ENCODE results near the gene LCN6.
A peak's percentile ranks its signal among the peaks of the same experiment; 100 is the strongest.

The LCN6 gene

DNA sequence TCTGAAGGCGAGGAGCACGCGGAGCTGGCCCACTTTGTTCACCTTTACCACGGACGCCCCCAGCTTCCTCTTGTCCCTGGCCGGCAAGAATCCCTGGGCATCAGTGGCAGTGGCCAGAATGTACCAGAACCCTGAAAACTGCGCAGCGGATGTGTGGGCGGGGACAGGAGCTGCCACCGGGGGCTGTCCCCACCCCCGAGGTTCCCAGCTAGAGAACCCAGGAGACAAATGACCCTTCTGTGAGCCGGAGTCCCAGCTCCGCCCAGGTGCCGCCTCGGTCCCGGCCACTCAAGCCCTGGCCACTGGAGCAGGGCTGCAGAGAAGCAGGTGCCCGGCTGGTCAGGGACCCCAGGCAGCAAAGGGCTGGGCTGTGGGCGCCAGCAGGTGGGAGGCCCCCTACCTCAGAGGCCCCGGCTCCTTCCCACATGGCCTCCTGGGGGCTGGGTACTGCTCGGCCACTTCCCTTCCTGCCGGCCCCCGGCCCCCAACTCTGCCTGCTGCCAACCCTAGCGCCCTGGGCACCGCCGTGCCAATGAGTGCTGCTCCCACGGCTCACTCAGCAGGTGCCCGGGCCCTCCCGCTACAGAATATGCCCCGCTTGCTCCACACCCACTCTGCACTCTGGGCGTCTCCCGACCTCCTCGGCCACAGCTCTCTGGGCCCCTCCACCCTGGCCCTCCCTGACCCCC, 6.3 kb downstream of the LCN6 start:
- DNase-seq, result no peak

DNA sequence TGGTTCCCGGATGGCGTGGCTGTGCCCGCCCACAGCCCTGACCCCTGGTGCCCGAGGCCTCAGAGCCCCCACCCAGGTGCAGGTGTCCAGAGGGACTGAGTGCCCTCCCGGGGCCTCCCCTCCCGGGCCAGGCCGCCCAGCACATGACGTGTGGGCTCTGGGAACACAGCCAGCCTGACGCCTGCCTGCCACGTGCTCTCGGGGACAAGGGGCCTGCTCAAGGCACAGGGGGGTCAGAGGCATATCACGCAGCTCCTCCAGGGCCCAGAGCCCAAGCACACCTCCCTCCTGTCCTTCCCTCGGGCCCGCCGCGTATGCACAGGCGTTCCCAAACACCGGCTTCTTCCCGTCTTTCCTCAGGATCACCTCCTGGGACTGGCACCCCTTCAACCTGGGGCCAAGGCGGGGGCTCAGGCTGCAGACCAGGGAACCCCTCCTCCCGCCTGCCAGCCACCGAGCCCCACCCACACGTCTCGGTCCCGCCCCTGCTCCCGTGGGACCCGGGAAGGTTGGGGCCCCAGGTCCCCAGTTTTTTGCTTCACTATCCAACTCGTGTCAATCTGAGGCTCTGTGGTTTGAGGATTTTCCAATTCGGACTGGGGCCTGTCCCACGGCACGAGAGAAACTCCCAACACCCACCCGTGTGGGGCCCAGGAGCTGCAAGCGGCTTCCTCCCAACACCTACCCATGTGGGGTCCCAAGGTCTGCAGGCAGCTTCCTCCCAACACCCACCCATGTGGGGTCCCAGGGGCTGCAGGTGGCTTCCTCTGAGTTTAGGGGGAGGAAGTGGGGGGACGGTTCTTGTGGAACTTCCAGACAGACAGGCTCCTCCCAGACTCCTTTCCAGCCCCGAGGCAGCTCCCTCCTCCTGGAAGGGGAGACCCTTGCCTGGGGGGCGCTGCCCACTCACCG, 7.1 kb downstream of the LCN6 start:
- no peak for DNase-seq

DNA sequence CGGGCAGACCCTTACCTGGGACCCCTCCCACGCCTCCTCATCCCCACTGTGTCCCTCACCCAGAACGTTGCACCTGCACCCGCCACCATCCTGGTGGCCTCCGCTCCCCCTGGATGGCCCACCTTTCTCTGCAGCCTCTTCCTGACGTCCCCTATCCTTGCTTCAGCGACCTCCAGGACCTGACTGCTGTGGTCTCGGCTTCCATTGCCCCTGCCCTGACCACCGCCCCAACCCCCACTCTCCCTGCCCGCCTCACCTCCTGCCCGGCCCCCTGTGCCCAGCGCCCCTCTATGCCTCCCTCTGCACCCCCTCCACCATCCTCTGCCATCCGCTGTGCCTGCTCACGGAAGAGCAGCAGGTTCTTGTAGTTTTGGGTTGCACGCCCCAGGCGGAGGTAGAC, 7.8 kb downstream of the LCN6 start:
- no peak for DNase-seq

DNA sequence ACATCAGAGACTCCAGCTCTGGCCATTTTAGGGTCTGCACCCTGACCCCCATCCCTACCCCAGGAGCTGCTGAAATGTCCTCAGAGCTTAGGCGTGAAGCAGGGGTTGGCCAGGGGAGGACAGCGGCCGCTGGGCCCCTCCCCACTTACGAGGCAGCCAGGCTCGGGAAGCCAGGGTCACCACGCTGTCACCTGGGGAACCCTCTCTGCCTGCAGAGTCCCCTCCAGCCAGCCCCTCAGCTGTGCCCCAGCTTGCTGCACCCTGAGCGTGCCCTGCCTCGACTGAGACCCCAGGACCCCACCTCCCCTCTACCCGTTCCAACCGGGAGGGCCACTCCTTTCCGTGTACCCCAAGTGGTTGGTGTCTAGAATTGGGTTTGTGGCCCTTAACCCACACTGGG, 8.3 kb downstream of the LCN6 start:
- no peak for DNase-seq

DNA sequence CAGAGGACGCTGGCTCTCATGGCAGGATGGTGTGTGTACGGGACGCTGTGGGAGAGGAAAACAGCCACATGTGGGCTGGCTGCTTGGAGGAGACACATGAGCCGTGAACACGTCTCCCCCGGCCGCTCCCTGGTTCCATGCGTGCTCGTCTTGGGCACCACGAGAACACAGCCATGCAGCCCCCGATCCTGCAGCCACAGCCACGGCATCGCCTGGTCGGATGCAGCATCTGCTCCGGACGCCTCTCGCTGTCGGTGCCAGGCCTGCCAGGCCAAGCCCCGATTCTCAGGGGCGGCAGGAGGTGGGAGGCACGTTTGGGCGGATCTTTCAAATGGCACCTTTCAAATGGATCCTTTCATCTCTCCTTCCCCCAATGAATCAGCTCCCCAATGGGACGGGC, 8.8 kb downstream of the LCN6 start:
- no peak for DNase-seq

GRCh38 chr9:136738960-136739359, 9.4 kb downstream of the LCN6 start:
- DNase-seq, result no peak

GRCh38 chr9:136735812-136736480, 12.4 kb downstream of the LCN6 start:
- no peak for DNase-seq

GRCh38 chr9:136734837-136735496, 13.4 kb downstream of the LCN6 start:
- no peak for DNase-seq

- no peak for DNase-seq
These were observed 14.7 kb downstream of the LCN6 start for GRCh38 chr9:136733611-136734010.

- no peak for DNase-seq
These were observed 15.7 kb downstream of the LCN6 start for GRCh38 chr9:136732444-136733178.

DNA sequence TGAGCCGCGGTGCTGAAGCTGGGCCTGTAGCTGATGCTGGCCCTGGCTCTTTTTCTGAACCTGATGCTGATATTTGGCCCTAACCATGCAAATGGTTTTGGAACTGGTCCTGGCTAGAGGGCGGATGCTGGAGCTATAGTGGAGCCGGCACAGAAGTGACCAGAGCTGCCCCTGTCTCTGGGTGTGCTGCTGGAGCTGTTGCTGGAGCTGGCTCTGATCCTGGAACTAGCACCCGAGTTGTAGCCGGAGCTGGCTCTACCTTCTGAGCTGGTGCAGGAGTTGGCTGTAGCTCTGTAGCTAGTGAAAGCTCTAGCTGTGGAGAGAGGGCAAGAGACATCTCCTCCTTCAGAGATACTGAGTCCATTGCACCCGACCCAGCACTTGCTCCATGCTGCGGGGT, 18.4 kb downstream of the LCN6 start:
- no peak for DNase-seq

DNA sequence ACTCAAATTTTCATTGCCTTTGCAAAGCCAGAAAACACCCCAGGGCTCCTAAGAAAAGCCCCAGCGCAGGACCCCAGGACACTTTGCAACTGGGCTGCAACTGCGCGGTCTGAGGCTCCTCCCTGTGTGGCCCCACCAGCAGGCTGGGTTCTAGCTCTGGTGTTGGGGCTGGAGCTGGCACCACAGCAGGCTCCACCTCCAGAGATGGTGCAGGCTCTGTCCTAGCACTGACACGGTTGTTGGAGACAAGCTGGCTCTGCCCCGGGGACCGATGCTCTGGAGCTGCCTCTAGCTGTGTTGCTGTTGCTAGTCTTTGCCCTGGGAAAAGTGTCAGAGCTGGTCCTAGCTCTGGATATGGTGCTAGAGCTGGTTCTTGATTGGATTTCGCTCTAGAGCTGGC, 19.2 kb downstream of the LCN6 start:
- no peak for DNase-seq

DNA sequence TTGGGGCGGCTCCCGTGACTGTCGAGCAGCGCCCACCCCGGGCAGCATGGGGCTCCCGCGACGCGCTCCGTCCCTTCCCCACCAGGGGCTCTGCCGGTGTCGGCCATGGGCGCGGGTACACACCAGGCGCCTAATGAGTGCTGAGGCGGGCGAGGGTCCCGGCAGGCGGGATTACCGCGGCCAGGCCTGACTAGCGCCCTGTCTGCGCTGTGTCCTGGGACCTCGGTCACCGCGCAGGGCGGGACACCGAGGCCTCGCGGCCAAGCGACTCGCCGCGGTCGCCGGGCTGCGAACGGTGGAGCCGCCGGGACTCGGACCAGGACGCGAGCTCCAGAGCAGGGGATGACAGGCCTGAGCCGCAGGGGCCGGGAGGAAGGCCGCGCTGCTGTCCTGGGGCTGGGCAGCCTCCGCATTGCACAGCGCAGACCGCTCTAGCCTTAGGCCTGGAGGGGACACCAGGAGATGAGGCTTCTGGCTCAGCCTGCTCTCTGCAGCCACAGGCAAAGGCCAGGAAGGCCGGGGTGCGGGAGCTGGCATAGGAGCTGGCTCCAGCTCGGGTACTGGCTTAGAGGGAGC, 19.7 kb downstream of the LCN6 start:
- no peak for DNase-seq

GRCh38 chr9:136728080-136728547, 20.2 kb downstream of the LCN6 start:
- DNase-seq, result peak; percentile 86

- DNase-seq, result peak; percentile 38
These were observed 21.6 kb downstream of the LCN6 start for GRCh38 chr9:136726631-136727191.

- no peak for DNase-seq
These were observed 22.2 kb downstream of the LCN6 start for GRCh38 chr9:136726118-136726517.

DNA sequence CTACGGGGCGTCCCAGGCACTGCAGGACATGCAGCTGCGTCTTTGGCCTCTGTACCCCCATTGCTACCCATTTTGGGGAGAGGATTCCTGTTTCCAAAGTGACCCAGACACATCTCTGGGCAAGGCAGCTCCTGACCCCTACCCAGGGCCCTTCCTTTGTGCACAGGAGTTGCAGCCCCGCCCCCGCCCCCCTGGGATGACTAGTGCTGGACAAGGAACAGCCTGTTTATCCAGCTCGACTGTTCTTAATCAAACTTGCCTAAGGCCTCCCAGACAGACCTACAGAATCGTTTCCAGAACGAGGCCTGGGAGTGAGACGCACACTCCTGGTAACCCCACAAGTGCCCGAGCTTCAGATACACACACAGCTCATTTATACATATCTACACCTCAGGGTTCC, 22.7 kb downstream of the LCN6 start:
- DNase-seq, result no peak

DNA sequence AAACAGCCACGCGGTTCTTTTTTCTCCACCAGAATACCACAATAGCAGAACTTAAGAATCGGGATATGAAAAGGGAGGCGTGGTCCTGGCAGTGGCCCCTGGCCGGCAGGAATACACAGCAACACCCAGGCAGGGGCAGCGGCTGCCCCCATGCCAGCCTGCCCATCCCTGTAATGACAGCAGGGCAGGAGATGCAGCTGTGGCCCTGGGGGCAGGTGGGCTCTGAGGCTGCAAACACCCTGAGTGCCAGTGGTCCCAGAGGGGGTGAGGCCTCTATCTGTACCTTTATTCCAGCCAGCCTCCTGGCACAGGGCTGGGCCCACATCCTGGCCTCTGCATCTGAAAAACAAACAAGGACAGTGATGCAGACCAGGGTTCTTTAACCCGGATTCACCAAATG, 23.6 kb downstream of the LCN6 start:
- DNase-seq, result no peak

DNA sequence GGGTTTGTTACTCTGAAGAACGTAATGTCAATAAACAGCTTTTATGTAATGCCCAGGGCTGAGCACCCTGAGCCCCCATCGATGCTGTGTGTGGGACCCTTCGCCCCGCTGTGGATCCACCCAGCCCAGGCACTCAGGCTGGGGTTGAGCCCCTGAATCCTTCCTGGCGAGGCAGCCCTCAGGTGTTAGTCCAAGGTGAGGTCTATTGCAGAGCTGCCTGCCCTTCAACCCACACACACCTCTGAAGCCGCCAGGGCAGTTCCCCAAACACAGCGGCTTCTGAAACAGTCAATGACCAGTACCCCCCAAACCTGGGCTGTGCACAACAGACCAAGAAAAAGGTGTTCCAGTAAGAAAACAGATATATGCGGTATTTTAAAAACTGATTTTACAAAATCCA, 24.3 kb downstream of the LCN6 start:
- no peak for DNase-seq

DNA sequence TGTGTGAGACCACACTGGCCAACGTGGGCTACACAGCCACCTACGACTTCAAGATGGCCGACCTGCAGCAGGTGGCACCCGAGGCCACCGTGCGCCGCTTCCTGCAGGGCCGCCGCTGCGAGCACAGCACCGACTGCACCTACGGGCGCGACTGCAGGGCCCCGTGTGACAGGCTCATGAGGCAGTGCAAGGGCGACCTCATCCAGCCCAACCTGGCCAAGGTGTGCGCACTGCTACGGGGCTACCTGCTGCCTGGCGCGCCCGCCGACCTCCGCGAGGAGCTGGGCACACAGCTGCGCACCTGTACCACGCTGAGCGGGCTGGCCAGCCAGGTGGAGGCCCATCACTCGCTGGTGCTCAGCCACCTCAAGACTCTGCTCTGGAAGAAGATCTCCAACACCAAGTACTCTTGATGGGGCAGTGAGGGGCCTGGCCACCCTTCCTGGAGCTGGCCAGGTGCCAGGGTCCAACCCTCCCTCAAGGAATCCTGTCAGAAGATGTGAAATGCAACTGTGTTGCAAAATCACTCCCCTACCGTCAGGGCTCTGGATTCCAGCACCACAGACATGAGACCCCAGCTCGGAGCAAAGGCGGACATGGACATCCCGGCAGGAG, 24.9 kb downstream of the LCN6 start:
- DNase-seq, result no peak

DNA sequence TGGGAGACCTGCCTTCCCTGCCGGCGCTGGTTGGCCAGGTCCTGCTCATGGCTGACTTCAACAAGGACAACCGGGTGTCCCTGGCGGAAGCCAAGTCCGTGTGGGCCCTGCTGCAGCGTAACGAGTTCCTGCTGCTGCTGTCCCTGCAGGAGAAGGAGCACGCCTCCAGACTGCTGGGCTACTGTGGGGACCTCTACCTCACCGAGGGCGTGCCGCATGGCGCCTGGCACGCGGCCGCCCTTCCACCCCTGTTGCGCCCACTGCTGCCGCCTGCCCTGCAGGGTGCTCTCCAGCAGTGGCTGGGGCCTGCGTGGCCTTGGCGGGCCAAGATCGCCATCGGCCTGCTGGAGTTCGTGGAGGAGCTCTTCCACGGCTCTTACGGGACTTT, 25.4 kb downstream of the LCN6 start:
- DNase-seq, result no peak

Measured in central memory CD4-positive, alpha-beta T cell (primary cell).